ENCODE data around the gene FBXO5. TPM values are rescaled to one million over a fixed set of nuclear protein-coding genes. Genes with fewer than 3 reads are reported as not detected.
A peak's percentile ranks its signal among the peaks of the same experiment; 100 is the strongest.

FBXO5 gene
- total and polyA plus RNA-seq, 4 donors, result 12.5 to 16.6 (median 13.8) TPM

GRCh38 chr6:152942319-152942869 lies 40.4 kb downstream of the FBXO5 start:
- Histone ChIP-seq H3K9me3 (ENCODE audit: control insufficient read depth, insufficient read depth, low read length) (no peaks in the 10 kb centered on the region), H3K4me3 (ENCODE audit: low read depth, low read length) (no peak overlapping the region), H3K27me3 (ENCODE audit: control insufficient read depth, insufficient read depth, low read length) (no peaks in the 10 kb centered on the region), H3K27ac (ENCODE audit: low read depth, low read length) (no peak overlapping the region), H3K36me3 (ENCODE audit: control insufficient read depth, insufficient read depth, low read length) (no peaks in the 10 kb centered on the region), H3K4me1 (ENCODE audit: control insufficient read depth, insufficient read depth, low read length) (no peaks in the 10 kb centered on the region)
- no CpG with 5 or more reads among the region's 1 CpG for WGBS (ENCODE audit: insufficient coverage)
- peak in 1 of 6 donors; percentile 5 for DNase-seq (ENCODE audit: low read depth in 4 of 6, low spot score in 6 of 6)

- Histone ChIP-seq H3K27me3 (ENCODE audit: control insufficient read depth, insufficient read depth, low read length) (no peaks in the 10 kb centered on the region), H3K4me3 (ENCODE audit: low read depth, low read length) (no peak overlapping the region), H3K4me1 (ENCODE audit: control insufficient read depth, insufficient read depth, low read length) (no peaks in the 10 kb centered on the region), H3K27ac (ENCODE audit: low read depth, low read length) (no peak overlapping the region), H3K36me3 (ENCODE audit: control insufficient read depth, insufficient read depth, low read length) (no peaks in the 10 kb centered on the region), H3K9me3 (ENCODE audit: control insufficient read depth, insufficient read depth, low read length) (no peaks in the 10 kb centered on the region)
- DNase-seq (ENCODE audit: low read depth in 4 of 6, low spot score in 6 of 6), result no peak
Measured at GRCh38 chr6:152941746-152942145, 41.1 kb downstream of the FBXO5 start.

GRCh38 chr6:152932865-152933264 lies 50.0 kb downstream of the FBXO5 start:
- no peaks in the 10 kb centered on the region for H3K9me3 ChIP-seq (ENCODE audit: control insufficient read depth, insufficient read depth, low read length)
- H3K36me3 ChIP-seq (ENCODE audit: control insufficient read depth, insufficient read depth, low read length), result no peaks in the 10 kb centered on the region
- no peaks in the 10 kb centered on the region for H3K4me1 ChIP-seq (ENCODE audit: control insufficient read depth, insufficient read depth, low read length)
- H3K27ac ChIP-seq (ENCODE audit: low read depth, low read length), result no peak overlapping the region
- WGBS (ENCODE audit: insufficient coverage), result no CpG with 5 or more reads among the region's 3 CpGs
- no peaks in the 10 kb centered on the region for H3K27me3 ChIP-seq (ENCODE audit: control insufficient read depth, insufficient read depth, low read length)
- DNase-seq (ENCODE audit: low read depth in 4 of 6, low spot score in 6 of 6), result no peak
- H3K4me3 ChIP-seq (ENCODE audit: low read depth, low read length), result no peak overlapping the region

GRCh38 chr6:152922706-152923105 lies 60.1 kb downstream of the FBXO5 start:
- Histone ChIP-seq H3K4me3 (ENCODE audit: low read depth, low read length) (no peak overlapping the region), H3K27ac (ENCODE audit: low read depth, low read length) (no peak overlapping the region), H3K9me3 (ENCODE audit: control insufficient read depth, insufficient read depth, low read length) (no peaks in the 10 kb centered on the region), H3K4me1 (ENCODE audit: control insufficient read depth, insufficient read depth, low read length) (no peaks in the 10 kb centered on the region), H3K36me3 (ENCODE audit: control insufficient read depth, insufficient read depth, low read length) (no peaks in the 10 kb centered on the region), H3K27me3 (ENCODE audit: control insufficient read depth, insufficient read depth, low read length) (no peaks in the 10 kb centered on the region)
- 82% methylated on average over 1 of the region's 2 CpGs for WGBS (ENCODE audit: insufficient coverage)
- DNase-seq (ENCODE audit: low read depth in 4 of 6, low spot score in 6 of 6), result no peak

Small RNA genes within 50 kb of the gene (small RNA-seq; reads per million reads assigned to genes)
- gene AL080276.1 (ENCODE audit: low replicate concordance), result not detected

Other genes starting within 250 kb of the FBXO5 start
- under 1 TPM; 0.66 to 0.99 TPM for gene VIP, start 232.2 kb downstream of the FBXO5 start, total RNA-seq
- gene VIP, start 232.2 kb downstream of the FBXO5 start, polyA plus RNA-seq (ENCODE audit: insufficient read length in 2 of 2), result 1 to 10 TPM in 1 of 2 donors, under 1 TPM in 1; 0.74 to 1.1 TPM
- gene MTRF1L, start 19.7 kb upstream of the FBXO5 start, total RNA-seq, result 10 to 100 TPM; 18.0 to 21.4 TPM
- 10 to 100 TPM; 22.1 to 27.4 TPM for gene MTRF1L, start 19.7 kb upstream of the FBXO5 start, polyA plus RNA-seq (ENCODE audit: insufficient read length in 2 of 2)
- gene RGS17, start 148.2 kb upstream of the FBXO5 start, total RNA-seq, result 10 to 100 TPM in 1 of 2 donors, 1 to 10 TPM in 1; 8.9 to 40.8 TPM
- gene RGS17, start 148.2 kb upstream of the FBXO5 start, polyA plus RNA-seq (ENCODE audit: insufficient read length in 2 of 2), result 10 to 100 TPM; 17.9 to 30.3 TPM